H1 (cell line): ENCODE results near the gene INPP4B. TPM values are rescaled to one million over a fixed set of nuclear protein-coding genes. Genes with fewer than 3 reads are reported as not detected.

ENCODE experiments used
- CTCF ChIA-PET: fragments of 300-600 bp; sonication (Branson Sonifier 250); formaldehyde crosslinking; loops from one replicate; lab custom pipeline; 2021; ENCODE audit not compliant: partially characterized antibody; lab: Charles Lee
- POLR2A ChIA-PET: fragments of 300-600 bp; sonication (Branson Sonifier 250); formaldehyde crosslinking; loops from one replicate; lab custom pipeline; 2021; ENCODE audit warnings: inconsistent platforms; ENCODE audit not compliant: partially characterized antibody; lab: Charles Lee
- DNase-seq, 2 experiments: peaks; one replicate each; pipeline versions ENCODE4 v3.0.0 to v3.0.0-alpha.2; 2010 to 2022; ENCODE audit warnings: low spot score in 2 of 2, low read depth in 1 of 2, mixed read lengths in 1 of 2
- FAIRE-seq: peaks from 2 replicates; lab custom pipeline; 2011; peaks lifted over from hg19 to GRCh38; lab: Jason Lieb, UNC
- H2AFZ ChIP-seq: 2 replicates; pipeline ENCODE4 v1.8.1; 2012; ENCODE audit warnings: low read length, inconsistent platforms
- H2AK5ac ChIP-seq: 2 replicates; pipeline ENCODE4 v1.6.1; 2013; ENCODE audit warnings: low read depth, low read length
- H2BK120ac ChIP-seq: replicated peaks from 2 replicates; pipeline ENCODE3; 2013; ENCODE audit warnings: low read depth, low read length, inconsistent platforms
- H2BK12ac ChIP-seq: 2 replicates; pipeline ENCODE4 v1.6.1; 2013; ENCODE audit warnings: low read depth, low read length
- H2BK15ac ChIP-seq: 2 replicates; pipeline ENCODE4 v1.6.1; 2013; ENCODE audit warnings: low read length
- H2BK20ac ChIP-seq: 2 replicates; pipeline ENCODE4 v1.6.1; 2013; ENCODE audit warnings: low read length
- H2BK5ac ChIP-seq: 2 replicates; pipeline ENCODE4 v1.6.1; 2013; ENCODE audit warnings: low read depth, low read length
- H3K14ac ChIP-seq: 2 replicates; pipeline ENCODE4 v1.6.1; 2013; ENCODE audit warnings: inconsistent platforms; ENCODE audit not compliant: insufficient read length
- H3K18ac ChIP-seq: 2 replicates; pipeline ENCODE4 v1.6.1; 2013; ENCODE audit warnings: low read length; ENCODE audit errors: extremely low read depth
- H3K23ac ChIP-seq: 2 replicates; pipeline ENCODE4 v1.6.1; 2013; ENCODE audit warnings: inconsistent platforms; ENCODE audit not compliant: insufficient read length
- H3K23me2 ChIP-seq: 2 replicates; pipeline ENCODE4 v1.6.1; 2013; ENCODE audit warnings: low read depth, low read length
- H3K27ac ChIP-seq: 2 replicates; pipeline ENCODE4 v1.6.1; 2011; ENCODE audit warnings: low read depth, low read length, inconsistent platforms
- H3K27me3 ChIP-seq, 4 experiments: replicated peaks in 1 of 4; 1 replicate in 1 of 4; 2 replicates in 3 of 4; pipeline versions ENCODE4 v1.6.1 to v1.8.1; 2011 to 2013; ENCODE audit warnings: low read length in 3 of 4, mild to moderate bottlenecking in 3 of 4, inconsistent platforms in 2 of 4, mixed read lengths in 2 of 4, moderate library complexity in 1 of 4; ENCODE audit not compliant: control insufficient read depth in 3 of 4, insufficient read depth in 3 of 4; ENCODE audit errors: extremely low read depth in 1 of 4
- H3K36me3 ChIP-seq, 4 experiments: 2 replicates each; pipeline versions ENCODE4 v1.6.1 to v1.8.1; 2011 to 2013; ENCODE audit warnings: mild to moderate bottlenecking in 4 of 4, low read length in 3 of 4, moderate library complexity in 2 of 4, control low read depth in 1 of 4, inconsistent platforms in 1 of 4; ENCODE audit not compliant: insufficient read depth in 4 of 4, control insufficient read depth in 2 of 4
- H3K4ac ChIP-seq: replicated peaks from 2 replicates; pipeline ENCODE3; 2013; ENCODE audit warnings: low read length, low read depth, mixed read lengths, inconsistent platforms; ENCODE audit not compliant: insufficient read length
- H3K4me1 ChIP-seq, 4 experiments: replicated peaks in 1 of 4; 1 replicate in 1 of 4; 2 replicates in 3 of 4; pipeline versions ENCODE4 v1.6.1 to v1.8.1; 2011 to 2013; ENCODE audit warnings: low read length in 3 of 4, inconsistent platforms in 2 of 4, mixed read lengths in 1 of 4; ENCODE audit not compliant: insufficient read depth in 4 of 4, control insufficient read depth in 3 of 4
- H3K4me2 ChIP-seq, 2 experiments: 2 replicates each; pipeline versions ENCODE4 v1.6.1 to v1.8.1; 2011 to 2013; ENCODE audit warnings: low read depth in 2 of 2, low read length in 2 of 2, control low read depth in 1 of 2, inconsistent platforms in 1 of 2, mild to moderate bottlenecking in 1 of 2; ENCODE audit not compliant: insufficient read depth in 1 of 2
- H3K4me3 ChIP-seq, 4 experiments: fragments of 200-600, 300-600 bp in 1 of 4; sonication (generic), shearing (Covaris generic), sonication (Bioruptor Twin) in 1 of 4; 2 replicates each; pipeline versions ENCODE4 v1.5.1 to v1.8.1; 2011 to 2016; ENCODE audit warnings: low read length in 4 of 4, low read depth in 3 of 4, control low read depth in 2 of 4, inconsistent platforms in 2 of 4, mild to moderate bottlenecking in 2 of 4, mixed read lengths in 1 of 4, moderate library complexity in 1 of 4; ENCODE audit not compliant: insufficient read depth in 2 of 4; ENCODE audit errors: extremely low read depth in 1 of 4
- H3K56ac ChIP-seq: replicated peaks from 2 replicates; pipeline ENCODE3; 2013; ENCODE audit warnings: low read depth, mild to moderate bottlenecking, mixed read lengths, low read length, inconsistent platforms; ENCODE audit not compliant: insufficient read length
- H3K79me1 ChIP-seq: 2 replicates; pipeline ENCODE4 v1.6.1; 2013; ENCODE audit warnings: low read depth, low read length, control low read depth
- H3K79me2 ChIP-seq, 2 experiments: 2 replicates each; pipeline versions ENCODE4 v1.6.1 to v1.8.1; 2012 to 2013; ENCODE audit warnings: low read length in 2 of 2, mild to moderate bottlenecking in 2 of 2, inconsistent platforms in 1 of 2; ENCODE audit not compliant: insufficient read depth in 2 of 2, control insufficient read depth in 1 of 2
- H3K9ac ChIP-seq, 4 experiments: replicated peaks in 1 of 4; 1 replicate in 1 of 4; 2 replicates in 3 of 4; pipeline versions ENCODE4 v1.6.1 to v1.8.1; 2011 to 2013; ENCODE audit warnings: low read depth in 3 of 4, low read length in 3 of 4, control low read depth in 2 of 4, mild to moderate bottlenecking in 2 of 4, moderate library complexity in 2 of 4, inconsistent platforms in 1 of 4; ENCODE audit errors: extremely low read depth in 1 of 4
- H3K9me3 ChIP-seq, 2 experiments: 2 replicates each; pipeline versions ENCODE4 v1.6.1 to v1.8.1; 2012 to 2013; ENCODE audit warnings: mild to moderate bottlenecking in 2 of 2, moderate library complexity in 2 of 2, control low read depth in 1 of 2, inconsistent platforms in 1 of 2, low read depth in 1 of 2, low read length in 1 of 2, mixed read lengths in 1 of 2; ENCODE audit not compliant: insufficient read depth in 2 of 2
- H4K20me1 ChIP-seq, 2 experiments: replicated peaks in 1 of 2; 2 replicates each; pipeline versions ENCODE3 to v1.8.1; 2011 to 2013; ENCODE audit warnings: inconsistent platforms in 2 of 2, low read length in 2 of 2, mild to moderate bottlenecking in 1 of 2; ENCODE audit not compliant: insufficient read depth in 2 of 2, control insufficient read depth in 1 of 2
- H4K5ac ChIP-seq: 2 replicates; pipeline ENCODE4 v1.6.1; 2013; ENCODE audit warnings: low read length, low read depth, mixed read lengths, inconsistent platforms; ENCODE audit not compliant: insufficient read length
- H4K8ac ChIP-seq: 2 replicates; pipeline ENCODE4 v1.8.0; 2013; ENCODE audit warnings: mild to moderate bottlenecking, moderate library complexity, low read length, inconsistent platforms; ENCODE audit not compliant: insufficient read depth; ENCODE audit errors: extremely low read depth
- H4K91ac ChIP-seq: replicated peaks from 2 replicates; pipeline ENCODE3; 2013; ENCODE audit warnings: low read length, mixed read lengths, inconsistent platforms; ENCODE audit not compliant: insufficient read length
- FOSL1 ChIP-seq: IDR thresholded peaks from 2 replicates; pipeline ENCODE4 v1.6.1; 2011; ENCODE audit warnings: mild to moderate bottlenecking, low read depth, low read length, moderate library complexity; ENCODE audit not compliant: insufficient read depth
- KDM5A ChIP-seq: fragments of 200-600 bp; IDR thresholded peaks from 2 replicates; pipeline ENCODE4 v1.7.1; 2012; ENCODE audit warnings: mild to moderate bottlenecking, low read length, inconsistent platforms, mixed read lengths
- SIN3A ChIP-seq, 2 experiments: IDR thresholded peaks in 1 of 2; conservative IDR thresholded peaks in 1 of 2; 2 replicates each; pipeline ENCODE4 v1.6.1; 2011 to 2012; ENCODE audit warnings: low read length in 2 of 2, improper control_type of control experiment in 1 of 2, low read depth in 1 of 2, mild to moderate bottlenecking in 1 of 2
- SP1 ChIP-seq: IDR thresholded peaks from 2 replicates; pipeline ENCODE4 v1.6.1; 2011; ENCODE audit warnings: low read depth, low read length
- WGBS, 2 experiments: shearing (Covaris generic) in 1 of 2; methylation state at CpG; one replicate each; pipeline versions ENCODE4 v1.1.6 to v1.1.7; 2013 to 2015; ENCODE audit warnings: low lambda C conversion rate in 2 of 2, mixed read lengths in 2 of 2, inconsistent platforms in 1 of 2, low coverage in 1 of 2, missing lambda C conversion rate in 1 of 2; ENCODE audit not compliant: insufficient replicate concordance in 2 of 2, insufficient coverage in 1 of 2, insufficient read length in 1 of 2; ENCODE audit errors: extremely low coverage in 1 of 2, missing lambda C conversion rate in 1 of 2; 5-methylcytosine and 5-hydroxymethylcytosine counted together
- polyA plus RNA-seq, 7 experiments: library from polyadenylated mRNA; depleted of rRNA in 3 of 7; stranded (reverse) in 5 of 7; unstranded in 2 of 7; fragments of >200 nt in 5 of 7; fragments of 200-250 nt in 2 of 7; gene quantifications; 1 replicate in 5 of 7; 2 replicates in 1 of 7; 4 replicates in 1 of 7; pipeline versions ENCODE4 v1.2.1 to v1.2.3, GENCODE V29; 2011 to 2013; ENCODE audit warnings: missing spikeins in 2 of 7, mixed read lengths in 2 of 7
- total RNA-seq: library from RNA; stranded (reverse); fragmentation: NEBNext Ultra II Directional; extraction: Animal tissue kit (Norgen Biotek cat#: 25700); gene quantifications from 2 replicates; pipeline ENCODE4 v1.2.1, GENCODE V29; 2021
- TF ChIP-seq, protein P1 (sequence below): IDR thresholded peaks from 2 replicates; pipeline ENCODE4 v1.6.1; 2012; ENCODE audit warnings: inconsistent platforms

Gene INPP4B
- total and polyA plus RNA-seq, 2 of the 8 experiments (the other 6 are each of a cell fraction or from before 2014, with no cell fraction given) = 0.11 to 0.54 TPM

DNA sequence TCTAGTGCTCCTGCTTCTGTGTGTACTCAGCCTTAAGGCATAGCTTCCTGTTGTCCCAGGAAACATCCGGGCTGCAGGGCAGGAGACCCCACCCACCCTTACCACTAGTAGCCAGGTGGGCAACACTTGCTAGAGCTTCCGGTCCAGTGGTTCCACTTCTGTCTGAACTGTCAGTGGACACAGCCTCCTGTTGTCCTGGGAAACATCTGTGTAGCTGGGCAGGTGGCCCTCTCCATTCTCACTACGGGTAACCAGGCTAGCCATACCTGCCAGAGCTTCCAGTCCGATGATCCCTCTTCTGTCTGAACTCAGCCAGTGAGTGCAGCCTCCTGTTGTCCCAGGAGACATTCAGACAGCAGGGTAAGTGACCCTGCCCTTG, 372.2 kb downstream of the INPP4B start:
- H2BK120ac ChIP-seq = no peak overlapping the region
- H3K79me1 ChIP-seq = no peaks in the 10 kb centered on the region
- no peak overlapping the region for H3K4me2 ChIP-seq
- H2BK15ac ChIP-seq = no peak overlapping the region
- no peak overlapping the region for H3K9ac ChIP-seq
- WGBS, 2 experiments = 83% methylated on average over 4 of the region's 4 CpGs; no CpG with 5 or more reads in 1 of the 2 experiments
- FAIRE-seq (no peak), DNase-seq (no peak)
- no peak overlapping the region for H4K5ac ChIP-seq
- no peak overlapping the region for H3K27ac ChIP-seq
- H3K79me2 ChIP-seq = no peaks in the 10 kb centered on the region
- no peaks in the 10 kb centered on the region for H3K36me3 ChIP-seq
- no peak overlapping the region for H3K4me3 ChIP-seq
- no peak overlapping the region for H2AFZ ChIP-seq
- no peak overlapping the region for H3K4ac ChIP-seq
- no peaks in the 10 kb centered on the region for H3K27me3 ChIP-seq
- no peaks in the 10 kb centered on the region for H4K20me1 ChIP-seq
- no peak overlapping the region for H3K56ac ChIP-seq
- H4K8ac ChIP-seq = no peak overlapping the region
- no peak overlapping the region for H4K91ac ChIP-seq
- H3K4me1 ChIP-seq = no peaks in the 10 kb centered on the region
- H2BK12ac ChIP-seq = no peak overlapping the region
- TF ChIP-seq, protein P1, sequence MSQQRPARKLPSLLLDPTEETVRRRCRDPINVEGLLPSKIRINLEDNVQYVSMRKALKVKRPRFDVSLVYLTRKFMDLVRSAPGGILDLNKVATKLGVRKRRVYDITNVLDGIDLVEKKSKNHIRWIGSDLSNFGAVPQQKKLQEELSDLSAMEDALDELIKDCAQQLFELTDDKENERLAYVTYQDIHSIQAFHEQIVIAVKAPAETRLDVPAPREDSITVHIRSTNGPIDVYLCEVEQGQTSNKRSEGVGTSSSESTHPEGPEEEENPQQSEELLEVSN = no peak
- TF ChIP-seq SIN3A (conservative IDR thresholded peaks at IDR 0.05 in 1 of 2, IDR thresholded peaks at IDR 0.05 in 1 of 2; ENCODE audit: low read depth in 1 of 2, low read length in 2 of 2) = no peak
- TF ChIP-seq KDM5A = no peak
- TF ChIP-seq SP1 = no peak
- no peak for TF ChIP-seq FOSL1
- H3K14ac ChIP-seq = no peak overlapping the region
- H3K18ac ChIP-seq = no peak overlapping the region
- no peak overlapping the region for H2BK20ac ChIP-seq
- H2AK5ac ChIP-seq = no peak overlapping the region
- CTCF ChIA-PET = interaction anchor here (0.8 kb wide), 1 partner anchor 137 kb away, joined by 3 read pairs; no protein-coding TSS in a partner anchor
- POLR2A ChIA-PET = no interaction called here
- no peak overlapping the region for H3K23ac ChIP-seq
- no peaks in the 10 kb centered on the region for H3K9me3 ChIP-seq
- H3K23me2 ChIP-seq = no peaks in the 10 kb centered on the region
- no peak overlapping the region for H2BK5ac ChIP-seq
